GM12878 (cell line): ENCODE data around the gene SHPK. TPM values are rescaled to one million over a fixed set of nuclear protein-coding genes. Genes with fewer than 3 reads are reported as not detected.

Experiments used
- ATAC-seq: fragments of 200-7000 bp; cut with Tn5 transposase; 3 replicates; pipeline ENCODE4 v1.9.1; 2020; ENCODE audit warnings: mild to moderate bottlenecking, moderate library complexity
- BruUV-seq: library from RNA; stranded (reverse); fragments of 400-500 nt; replicated peaks from 2 replicates; lab custom pipeline; 2021; lab: Mats Ljungman, UMichigan
- CTCF ChIA-PET: fragments of 300-600 bp; sonication (Branson Sonifier 250); formaldehyde crosslinking; extraction: SDS; loops from one replicate; lab custom pipeline; 2021; ENCODE audit warnings: inconsistent platforms; lab: Yijun Ruan, JAX
- POLR2A ChIA-PET: fragments of 350-600 bp; formaldehyde crosslinking; extraction: SDS; loops from one replicate; lab custom pipeline; 2021; ENCODE audit warnings: inconsistent platforms; lab: Charles Lee
- RAD21 ChIA-PET: fragments of 300-600 bp; sonication (Branson Sonifier 250); formaldehyde crosslinking; loops from one replicate; lab custom pipeline; 2023; ENCODE audit warnings: antibody characterized with exemption; ENCODE audit not compliant: unreplicated experiment; lab: Charles Lee
- SMC1A ChIA-PET: fragments of 300-600 bp; sonication (Branson Sonifier 250); formaldehyde crosslinking; loops from one replicate; lab custom pipeline; 2023; ENCODE audit not compliant: unreplicated experiment, uncharacterized antibody; lab: Charles Lee
- DNase-seq: peaks from one replicate; pipeline ENCODE4 v3.0.0-alpha.2; 2011; ENCODE audit warnings: low read depth, low spot score
- FAIRE-seq: peaks from 3 replicates; lab custom pipeline; 2011; peaks lifted over from hg19 to GRCh38; lab: Jason Lieb, UNC
- H2AFZ ChIP-seq: 2 replicates; pipeline ENCODE4 v1.6.0; 2011; ENCODE audit warnings: low read depth, low read length, control low read depth; ENCODE audit not compliant: control insufficient read depth
- H3K27ac ChIP-seq: 2 replicates; pipeline ENCODE4 v1.5.1; 2011; ENCODE audit warnings: control low read depth; ENCODE audit not compliant: control insufficient read depth, insufficient read depth
- H3K27me3 ChIP-seq, 2 experiments: replicated peaks in 1 of 2; 2 replicates each; pipeline versions ENCODE4 v1.6.0 to v1.6.1; 2011; ENCODE audit warnings: low read length in 1 of 2; ENCODE audit not compliant: control insufficient read depth in 2 of 2, insufficient read depth in 2 of 2
- H3K36me3 ChIP-seq, 2 experiments: 2 replicates each; pipeline ENCODE4 v1.5.1; 2011; ENCODE audit warnings: low read length in 1 of 2; ENCODE audit not compliant: control insufficient read depth in 2 of 2, insufficient read depth in 2 of 2
- H3K4me1 ChIP-seq: 2 replicates; pipeline ENCODE4 v1.6.1; 2011; ENCODE audit warnings: mild to moderate bottlenecking, low read length, moderate library complexity, mixed read lengths; ENCODE audit not compliant: control insufficient read depth, insufficient read depth
- H3K4me2 ChIP-seq: 2 replicates; pipeline ENCODE4 v1.6.0; 2011; ENCODE audit warnings: control low read depth; ENCODE audit not compliant: control insufficient read depth, insufficient read depth
- H3K4me3 ChIP-seq: fragments of 200-600 bp; sonication (generic); 2 replicates; pipeline ENCODE4 v1.5.1; 2016
- H3K79me2 ChIP-seq: 2 replicates; pipeline ENCODE4 v1.6.0; 2011; ENCODE audit warnings: low read length; ENCODE audit not compliant: control insufficient read depth, insufficient read depth
- H3K9ac ChIP-seq: 2 replicates; pipeline ENCODE4 v1.8.0; 2011; ENCODE audit warnings: low read length, control low read depth, mixed read lengths; ENCODE audit not compliant: control insufficient read depth, insufficient read depth
- H3K9me3 ChIP-seq: replicated peaks from 3 replicates; pipeline ENCODE4 v1.5.1; 2011; ENCODE audit warnings: mild to moderate bottlenecking, low read length; ENCODE audit not compliant: control insufficient read depth, insufficient read depth
- H4K20me1 ChIP-seq: 2 replicates; pipeline ENCODE4 v1.6.0; 2011; ENCODE audit not compliant: control insufficient read depth, insufficient read depth
- BHLHE40 ChIP-seq, 2 experiments: fragments of 450-650 bp in 1 of 2; IDR thresholded peaks; 2 replicates each; pipeline ENCODE4 v1.6.1; 2011 to 2017; ENCODE audit warnings: low read depth in 2 of 2, borderline replicate concordance in 1 of 2, improper control_type of control experiment in 1 of 2, low read length in 1 of 2, mild to moderate bottlenecking in 1 of 2
- CREB1 ChIP-seq: IDR thresholded peaks from 2 replicates; pipeline ENCODE4 v1.6.1; 2012; ENCODE audit warnings: low read depth, mild to moderate bottlenecking, inconsistent platforms
- EZH2 ChIP-seq: IDR thresholded peaks from 2 replicates; pipeline ENCODE4 v1.6.1; 2012; ENCODE audit warnings: low read depth, mild to moderate bottlenecking, control low read depth, inconsistent platforms, low read length, borderline replicate concordance; ENCODE audit not compliant: control insufficient read depth
- JUND ChIP-seq: IDR thresholded peaks from 2 replicates; pipeline ENCODE4 v1.6.1; 2012; ENCODE audit warnings: low read depth, mild to moderate bottlenecking, low read length, improper control_type of control experiment, moderate library complexity
- NFXL1 ChIP-seq: fragments of 450-650 bp; IDR thresholded peaks from 2 replicates; pipeline ENCODE4 v1.6.1; 2017; ENCODE audit warnings: antibody characterized with exemption, mild to moderate bottlenecking, borderline replicate concordance
- NR2F1 ChIP-seq: fragments of 450-650 bp; conservative IDR thresholded peaks from 2 replicates; pipeline ENCODE4 v1.6.1; 2017; ENCODE audit warnings: mild to moderate bottlenecking
- POU2F2 ChIP-seq: IDR thresholded peaks from 3 replicates; pipeline ENCODE4 v1.6.1; 2011; ENCODE audit warnings: low read depth, mild to moderate bottlenecking, low read length, borderline replicate concordance
- RUNX3 ChIP-seq: IDR thresholded peaks from 2 replicates; pipeline ENCODE4 v1.6.1; 2012; ENCODE audit warnings: low read length, inconsistent platforms
- SMC3 ChIP-seq: IDR thresholded peaks from 2 replicates; pipeline ENCODE4 v1.6.1; 2011; ENCODE audit warnings: low read length, improper control_type of control experiment, borderline replicate concordance
- SREBF2 ChIP-seq: IDR thresholded peaks from 2 replicates; pipeline ENCODE4 v1.6.1; 2012; ENCODE audit warnings: mild to moderate bottlenecking, low read length
- SRF ChIP-seq, 2 experiments: IDR thresholded peaks; 2 replicates each; pipeline ENCODE4 v1.6.1; 2011; ENCODE audit warnings: low read depth in 2 of 2, low read length in 2 of 2, mild to moderate bottlenecking in 1 of 2, moderate library complexity in 1 of 2
- SUPT20H ChIP-seq: IDR thresholded peaks from 2 replicates; pipeline ENCODE4 v1.6.1; 2011; ENCODE audit warnings: low read depth, mild to moderate bottlenecking, low read length, moderate library complexity, borderline replicate concordance; ENCODE audit not compliant: control insufficient read depth
- SUZ12 ChIP-seq: fragments of 200-600 bp; sonication (generic); IDR thresholded peaks from one replicate; pipeline ENCODE4 v1.6.1; 2018; ENCODE audit warnings: antibody characterized with exemption, mild to moderate bottlenecking; ENCODE audit not compliant: unreplicated experiment
- TCF12 ChIP-seq: IDR thresholded peaks from 2 replicates; pipeline ENCODE4 v1.6.1; 2011; ENCODE audit warnings: low read depth, mild to moderate bottlenecking, low read length
- TCF7 ChIP-seq: IDR thresholded peaks from 2 replicates; pipeline ENCODE4 v1.6.1; 2014; ENCODE audit warnings: antibody characterized with exemption, borderline replicate concordance
- WRNIP1 ChIP-seq: IDR thresholded peaks from 2 replicates; pipeline ENCODE4 v1.6.1; 2011; ENCODE audit warnings: low read depth, low read length, improper control_type of control experiment, borderline replicate concordance
- WGBS: methylation state at CpG from one replicate; pipeline ENCODE4 v1.1.6; 2016; ENCODE audit warnings: low lambda C conversion rate; ENCODE audit not compliant: insufficient replicate concordance, insufficient coverage; ENCODE audit errors: missing lambda C conversion rate; 5-methylcytosine and 5-hydroxymethylcytosine counted together
- in situ Hi-C: fragments of 300-500 bp; cut with MboI; formaldehyde crosslinking; loops from 9 replicates; pipeline ENCODE4 v1.14.3; 2018; ENCODE audit warnings: mixed read lengths
- intact Hi-C: fragments of 100-400 bp; cut with micrococcal nuclease; formaldehyde crosslinking; loops from one replicate; pipeline ENCODE4 v1.14.2; 2022; ENCODE audit not compliant: unreplicated experiment
- polyA plus RNA-seq, 11 experiments: library from polyadenylated mRNA; depleted of rRNA in 4 of 11; unstranded in 6 of 11; stranded (reverse) in 5 of 11; fragments of >200 nt; fragmentation: Nextera tagmentation in 4 of 11; fragmentation: Illumina TruSeq in 1 of 11; extraction: Ambion mirVana in 4 of 11; extraction: Trizol in 1 of 11; gene quantifications; 1 replicate in 1 of 11; 2 replicates in 10 of 11; pipeline versions ENCODE4 v1.2.1 to v1.2.3, GENCODE V29; 2011 to 2016; ENCODE audit warnings: inconsistent platforms in 2 of 11, missing spikeins in 2 of 11, low read depth in 1 of 11
- total RNA-seq, 4 experiments: library from RNA; depleted of rRNA in 3 of 4; stranded (reverse); fragments of >200 nt in 3 of 4; fragmentation: Illumina TruSeq in 1 of 4; extraction: Trizol in 1 of 4; gene quantifications; 2 replicates each; pipeline versions ENCODE4 v1.2.1 to v1.2.3, GENCODE V29; 2013 to 2021
- TF ChIP-seq, protein P1 (sequence below): fragments of 450-650 bp; formaldehyde crosslinking; IDR thresholded peaks from 2 replicates; pipeline ENCODE4 v1.4.0; 2022; ENCODE audit warnings: mild to moderate bottlenecking, moderate library complexity

Gene SHPK
- total and polyA plus RNA-seq, 10 of the 15 experiments (the other 5 are each of a cell fraction or from before 2014, with no cell fraction given), result 1.7 to 16.6 (median 12.9) TPM

DNA sequence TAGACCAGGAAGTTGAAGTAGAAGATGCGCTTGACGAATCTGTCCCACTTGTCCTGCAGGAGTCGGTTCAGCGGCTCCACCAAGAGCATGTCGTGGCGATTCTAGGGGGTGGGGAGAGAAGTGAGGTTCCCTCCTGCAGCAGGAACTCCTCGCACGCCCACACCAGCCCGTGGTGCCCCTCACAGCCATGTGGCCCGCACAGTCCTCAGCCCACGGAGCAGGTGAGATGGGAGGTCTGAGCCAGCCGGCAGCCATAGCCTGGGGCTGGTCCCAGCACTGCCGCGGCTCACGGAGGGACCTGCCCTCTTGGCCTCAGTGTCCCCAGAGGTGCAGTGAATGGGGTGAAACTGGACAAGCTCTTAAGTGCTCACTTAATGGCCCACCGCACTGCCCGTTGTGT lies 50.2 kb downstream of the SHPK start:
- Histone ChIP-seq H3K36me3 (no peaks in the 10 kb centered on the region; a peak in 1 of 4 replicates), H3K4me3 (no peak overlapping the region), H3K27ac (no peak overlapping the region), H3K4me2 (no peak overlapping the region), H3K27me3 (no peaks in the 10 kb centered on the region), H2AFZ (no peak overlapping the region), H3K79me2 (no peaks in the 10 kb centered on the region), H3K4me1 (no peaks in the 10 kb centered on the region), H4K20me1 (no peaks in the 10 kb centered on the region), H3K9me3 (no peaks in the 10 kb centered on the region)
- 87% methylated on average over 17 of the region's 17 CpGs for whole genome bisulfite sequencing
- ATAC-seq, result no peak
- no peak for DNase-seq
- intact Hi-C loops (no loop called here), in situ Hi-C loops (no loop called here)
- BruUV-seq, result no TSS peak
- ChIA-PET SMC1A (no interaction called here), CTCF (no interaction called here)
- FAIRE-seq, result no peak
- TF ChIP-seq SMC3 (no peak), SUZ12 (no peak)
- TF ChIP-seq, all 136 proteins: peak for 0
- ChIA-PET POLR2A (interaction anchor here (0.6 kb wide), 1 partner anchor 24 kb away, joined by 3 read pairs; no protein-coding TSS in a partner anchor), RAD21 (interaction anchor here (0.6 kb wide), 1 partner anchor 63 kb away, joined by 3 read pairs; no protein-coding TSS in a partner anchor)
- no peak overlapping the region for H3K9ac ChIP-seq

DNA sequence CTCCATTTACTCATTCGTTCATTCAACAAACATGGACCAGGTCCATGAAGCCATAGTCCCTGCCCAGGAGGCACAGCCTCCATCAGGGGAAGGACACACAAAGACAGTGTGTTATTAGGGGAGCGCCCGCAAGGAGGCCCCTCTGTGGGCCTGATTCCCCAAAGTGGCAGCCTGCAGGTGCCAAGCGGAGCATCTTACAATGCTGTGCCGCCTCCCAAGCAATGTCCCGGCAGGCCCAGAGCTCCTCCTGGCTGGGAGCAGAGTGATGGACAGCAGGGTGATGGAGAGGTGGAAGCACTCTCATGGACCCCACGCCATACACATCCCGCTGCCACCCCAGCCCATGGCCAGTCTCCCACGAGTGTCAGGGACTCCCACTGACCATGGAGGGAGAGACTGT lies 52.6 kb downstream of the SHPK start:
- FAIRE-seq (no peak), DNase-seq (no peak), ATAC-seq (no peak)
- no peak overlapping the region for H3K9ac ChIP-seq
- CTCF ChIA-PET, result no interaction called here
- no TSS peak for BruUV-seq
- H3K4me2 ChIP-seq, result no peak overlapping the region
- POLR2A ChIA-PET, result no interaction called here
- no peaks in the 10 kb centered on the region for H3K4me1 ChIP-seq
- WGBS, result 81% methylated on average over 9 of the region's 9 CpGs
- H4K20me1 ChIP-seq, result no peaks in the 10 kb centered on the region
- H3K9me3 ChIP-seq, result no peaks in the 10 kb centered on the region
- no peak overlapping the region for H3K27ac ChIP-seq
- intact Hi-C loops, result no loop called here
- H2AFZ ChIP-seq, result no peak overlapping the region
- no peaks in the 10 kb centered on the region for H3K36me3 ChIP-seq
- in situ Hi-C loops, result no loop called here
- H3K79me2 ChIP-seq, result no peaks in the 10 kb centered on the region
- no peaks in the 10 kb centered on the region for H3K27me3 ChIP-seq
- RAD21 ChIA-PET, result no interaction called here
- H3K4me3 ChIP-seq, result no peak overlapping the region
- SMC1A ChIA-PET, result no interaction called here
- TF ChIP-seq, protein P1, sequence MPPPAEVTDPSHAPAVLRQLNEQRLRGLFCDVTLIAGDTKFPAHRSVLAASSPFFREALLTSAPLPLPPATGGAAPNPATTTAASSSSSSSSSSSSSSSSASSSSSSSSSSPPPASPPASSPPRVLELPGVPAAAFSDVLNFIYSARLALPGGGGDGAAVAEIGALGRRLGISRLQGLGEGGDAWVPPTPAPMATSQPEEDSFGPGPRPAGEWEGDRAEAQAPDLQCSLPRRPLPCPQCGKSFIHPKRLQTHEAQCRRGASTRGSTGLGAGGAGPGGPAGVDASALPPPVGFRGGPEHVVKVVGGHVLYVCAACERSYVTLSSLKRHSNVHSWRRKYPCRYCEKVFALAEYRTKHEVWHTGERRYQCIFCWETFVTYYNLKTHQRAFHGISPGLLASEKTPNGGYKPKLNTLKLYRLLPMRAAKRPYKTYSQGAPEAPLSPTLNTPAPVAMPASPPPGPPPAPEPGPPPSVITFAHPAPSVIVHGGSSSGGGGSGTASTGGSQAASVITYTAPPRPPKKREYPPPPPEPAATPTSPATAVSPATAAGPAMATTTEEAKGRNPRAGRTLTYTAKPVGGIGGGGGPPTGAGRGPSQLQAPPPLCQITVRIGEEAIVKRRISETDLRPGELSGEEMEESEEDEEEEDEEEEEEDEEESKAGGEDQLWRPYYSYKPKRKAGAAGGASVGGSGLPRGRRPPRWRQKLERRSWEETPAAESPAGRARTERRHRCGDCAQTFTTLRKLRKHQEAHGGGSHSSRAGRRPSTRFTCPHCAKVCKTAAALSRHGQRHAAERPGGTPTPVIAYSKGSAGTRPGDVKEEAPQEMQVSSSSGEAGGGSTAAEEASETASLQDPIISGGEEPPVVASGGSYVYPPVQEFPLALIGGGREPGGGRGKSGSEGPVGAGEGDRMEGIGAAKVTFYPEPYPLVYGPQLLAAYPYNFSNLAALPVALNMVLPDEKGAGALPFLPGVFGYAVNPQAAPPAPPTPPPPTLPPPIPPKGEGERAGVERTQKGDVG (CRISPR knock-in tag), result no peak
- TF ChIP-seq TCF12 (no peak), NFXL1 (no peak), CREB1 (no peak), SRF (IDR thresholded peaks at IDR 0.05; ENCODE audit: low read depth in 2 of 2, low read length in 2 of 2) (no peak), NR2F1 (no peak), RUNX3 (no peak), JUND (no peak), SREBF2 (no peak), POU2F2 (no peak), SUPT20H (no peak), EZH2 (no peak), WRNIP1 (no peak), BHLHE40 (IDR thresholded peaks at IDR 0.05; ENCODE audit: borderline replicate concordance in 1 of 2, low read depth in 2 of 2, low read length in 1 of 2) (no peak), TCF7 (no peak)
